Measurements from ENCODE around the gene OVCH1.

Gene OVCH1

GRCh38 chr12:29497588-29497987 lies at the start of gene OVCH1:
OVCH1 (minus strand) TSS chr12:29497686; CDS start chr12:29497686, 0 bp downstream.
- intact Hi-C loops (cut with DNase I; ENCODE audit: low total_unique reads): no loop called here
- Histone ChIP-seq H3K4me1 (no peaks in the 10 kb centered on the region), H3K27me3 (no peaks in the 10 kb centered on the region), H3K9me3 (no peaks in the 10 kb centered on the region), H3K36me3 (peaks cover 0 to 4% (median 1%) of the 10 kb centered on the region in 3 donors), H3K4me3 (no peak within 1 kb of the TSS), H3K27ac (no peak within 1 kb of the TSS)
- DNase-seq: no peak
- no peak for TF ChIP-seq CTCF (IDR thresholded peaks at IDR 0.05)

GRCh38 chr12:29547151-29547632 lies 49.7 kb upstream of the OVCH1 start:
- Histone ChIP-seq H3K4me3 (no peak overlapping the region), H3K4me1 (peaks cover 0 to 39% (median 2%) of the 10 kb centered on the region in 4 donors), H3K36me3 (no peaks in the 10 kb centered on the region), H3K27ac (no peak overlapping the region), H3K27me3 (no peaks in the 10 kb centered on the region), H3K9me3 (no peaks in the 10 kb centered on the region)
- no peak for TF ChIP-seq CTCF (IDR thresholded peaks at IDR 0.05)
- intact Hi-C loops (cut with DNase I; ENCODE audit: low total_unique reads): no loop called here
- no peak for DNase-seq

GRCh38 chr12:29546000-29546399 lies 48.5 kb upstream of the OVCH1 start:
- Histone ChIP-seq H3K27me3 (no peaks in the 10 kb centered on the region), H3K4me1 (peaks cover 0 to 45% (median 2%) of the 10 kb centered on the region in 4 donors), H3K27ac (no peak overlapping the region), H3K36me3 (no peaks in the 10 kb centered on the region), H3K4me3 (no peak overlapping the region), H3K9me3 (no peaks in the 10 kb centered on the region)
- TF ChIP-seq CTCF (IDR thresholded peaks at IDR 0.05): no peak
- intact Hi-C loops (cut with DNase I; ENCODE audit: low total_unique reads): no loop called here
- no peak for DNase-seq

GRCh38 chr12:29545102-29545467 lies 47.6 kb upstream of the OVCH1 start:
- H3K27ac ChIP-seq: no peak overlapping the region
- H3K36me3 ChIP-seq: no peaks in the 10 kb centered on the region
- TF ChIP-seq CTCF (IDR thresholded peaks at IDR 0.05): no peak
- H3K27me3 ChIP-seq: no peaks in the 10 kb centered on the region
- H3K4me1 ChIP-seq: peaks cover 0 to 42% (median 2%) of the 10 kb centered on the region in 4 donors
- DNase-seq: no peak
- no peaks in the 10 kb centered on the region for H3K9me3 ChIP-seq
- H3K4me3 ChIP-seq: no peak overlapping the region
- intact Hi-C loops (cut with DNase I; ENCODE audit: low total_unique reads): no loop called here

GRCh38 chr12:29544428-29545101 lies 47.1 kb upstream of the OVCH1 start:
- no peak for TF ChIP-seq CTCF (IDR thresholded peaks at IDR 0.05)
- Histone ChIP-seq H3K9me3 (no peaks in the 10 kb centered on the region), H3K27me3 (no peaks in the 10 kb centered on the region), H3K36me3 (no peaks in the 10 kb centered on the region), H3K4me1 (peaks cover 0 to 42% (median 2%) of the 10 kb centered on the region in 4 donors), H3K27ac (no peak overlapping the region), H3K4me3 (no peak overlapping the region)
- intact Hi-C loops (cut with DNase I; ENCODE audit: low total_unique reads): no loop called here
- no peak for DNase-seq
